Cardiac fibroblast (primary cell): ENCODE measurements around the gene TSPO.

Experiments used
- DNase-seq, 2 donors: peaks; one replicate each; pipeline versions ENCODE4 v3.0.0 to v3.0.0-alpha.2; 2010; ENCODE audit warnings: low read depth in 2 of 2
- H3K4me3 ChIP-seq, 2 donors: replicated peaks in 1 of 2; 1 replicate in 1 of 2; 2 replicates in 1 of 2; pipeline ENCODE4 v1.5.1; 2011; ENCODE audit warnings: low read depth in 2 of 2, low read length in 2 of 2, mild to moderate bottlenecking in 2 of 2, moderate library complexity in 1 of 2
- TF ChIP-seq, protein P1 (sequence below): IDR thresholded peaks from one replicate; pipeline ENCODE4 v1.5.1; 2011; ENCODE audit warnings: low read depth, mild to moderate bottlenecking, low read length, inconsistent platforms

Gene TSPO

DNA sequence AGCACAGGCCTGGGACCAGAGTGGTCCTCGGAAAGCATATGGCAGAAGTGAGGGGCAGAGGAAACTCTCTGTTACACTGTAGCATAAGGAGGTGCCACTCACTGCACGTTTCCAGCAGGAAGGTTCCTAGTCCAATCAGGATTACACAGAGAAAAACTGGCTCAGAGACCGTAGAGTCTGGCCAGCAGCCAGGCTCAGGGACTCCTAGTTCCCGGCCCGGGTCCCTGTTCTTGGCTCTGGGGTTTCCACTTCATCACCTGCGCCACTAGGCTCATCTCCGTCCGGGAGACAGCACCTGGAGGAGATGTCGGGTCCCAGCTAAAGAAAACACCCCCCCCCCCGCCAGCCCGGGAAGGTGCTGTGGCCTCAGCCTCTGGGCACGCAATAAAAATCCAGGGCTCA, 34.5 kb downstream of the TSPO start:
- peak in 1 of 2 donors; percentile 48 for DNase-seq
- TF ChIP-seq, protein P1, sequence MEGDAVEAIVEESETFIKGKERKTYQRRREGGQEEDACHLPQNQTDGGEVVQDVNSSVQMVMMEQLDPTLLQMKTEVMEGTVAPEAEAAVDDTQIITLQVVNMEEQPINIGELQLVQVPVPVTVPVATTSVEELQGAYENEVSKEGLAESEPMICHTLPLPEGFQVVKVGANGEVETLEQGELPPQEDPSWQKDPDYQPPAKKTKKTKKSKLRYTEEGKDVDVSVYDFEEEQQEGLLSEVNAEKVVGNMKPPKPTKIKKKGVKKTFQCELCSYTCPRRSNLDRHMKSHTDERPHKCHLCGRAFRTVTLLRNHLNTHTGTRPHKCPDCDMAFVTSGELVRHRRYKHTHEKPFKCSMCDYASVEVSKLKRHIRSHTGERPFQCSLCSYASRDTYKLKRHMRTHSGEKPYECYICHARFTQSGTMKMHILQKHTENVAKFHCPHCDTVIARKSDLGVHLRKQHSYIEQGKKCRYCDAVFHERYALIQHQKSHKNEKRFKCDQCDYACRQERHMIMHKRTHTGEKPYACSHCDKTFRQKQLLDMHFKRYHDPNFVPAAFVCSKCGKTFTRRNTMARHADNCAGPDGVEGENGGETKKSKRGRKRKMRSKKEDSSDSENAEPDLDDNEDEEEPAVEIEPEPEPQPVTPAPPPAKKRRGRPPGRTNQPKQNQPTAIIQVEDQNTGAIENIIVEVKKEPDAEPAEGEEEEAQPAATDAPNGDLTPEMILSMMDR = no peak
- peak overlapping the region; percentile 70 to 71 for H3K4me3 ChIP-seq

DNA sequence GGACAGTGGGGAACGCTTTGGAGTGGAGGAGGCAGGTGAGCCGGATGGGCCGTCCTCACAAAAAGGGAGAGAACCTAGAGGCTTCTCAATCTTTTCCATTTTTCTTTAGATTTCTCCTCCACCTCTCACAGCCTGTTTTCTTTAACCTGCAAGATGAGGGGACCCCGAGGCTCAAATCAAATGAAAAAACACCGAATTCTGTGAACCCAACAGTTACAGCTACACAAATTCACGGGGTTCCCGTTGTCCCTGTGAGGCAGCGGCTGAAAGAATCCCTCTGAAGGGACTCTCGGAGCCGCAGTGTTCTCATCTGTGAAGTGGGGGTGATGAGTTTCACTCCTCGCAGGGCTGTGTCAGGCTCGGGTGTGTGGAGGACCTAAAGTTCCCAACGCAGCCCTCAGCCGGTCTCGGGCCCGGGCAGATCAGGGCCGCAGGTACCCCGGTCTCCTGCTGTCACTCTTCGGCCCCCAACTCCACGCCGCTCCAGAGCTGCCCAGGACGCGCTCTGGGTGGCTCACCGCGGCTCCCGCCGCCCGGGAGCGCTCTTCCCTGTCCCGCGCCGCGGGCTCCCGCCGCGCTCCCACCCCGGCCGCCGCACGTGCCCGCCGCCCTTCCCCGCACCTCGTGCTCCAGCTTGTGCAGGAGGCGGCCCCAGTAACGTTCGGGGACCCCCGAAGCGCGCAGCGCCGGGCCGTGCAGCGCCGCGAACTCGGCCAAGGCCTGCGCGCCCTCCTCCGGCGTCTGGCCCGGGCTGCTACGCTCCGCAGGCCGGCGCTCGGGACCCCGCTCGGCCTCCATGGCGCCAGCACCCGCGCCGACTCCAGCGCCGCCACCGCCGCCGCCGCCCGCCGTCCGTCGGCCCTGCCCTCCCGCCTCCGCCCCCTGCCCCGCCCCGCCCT, 35.2 kb downstream of the TSPO start, which contains the start of gene TTLL12:
TTLL12 (minus strand) TSS at position 863 of the 899 bp plus-strand sequence; CDS start at position 798, 65 bp downstream.
- TF ChIP-seq, protein P1 = no peak
- H3K4me3 ChIP-seq = peak within 1 kb of the TSS; percentile 70 to 71
- peak; percentile 35 to 71 for DNase-seq

DNA sequence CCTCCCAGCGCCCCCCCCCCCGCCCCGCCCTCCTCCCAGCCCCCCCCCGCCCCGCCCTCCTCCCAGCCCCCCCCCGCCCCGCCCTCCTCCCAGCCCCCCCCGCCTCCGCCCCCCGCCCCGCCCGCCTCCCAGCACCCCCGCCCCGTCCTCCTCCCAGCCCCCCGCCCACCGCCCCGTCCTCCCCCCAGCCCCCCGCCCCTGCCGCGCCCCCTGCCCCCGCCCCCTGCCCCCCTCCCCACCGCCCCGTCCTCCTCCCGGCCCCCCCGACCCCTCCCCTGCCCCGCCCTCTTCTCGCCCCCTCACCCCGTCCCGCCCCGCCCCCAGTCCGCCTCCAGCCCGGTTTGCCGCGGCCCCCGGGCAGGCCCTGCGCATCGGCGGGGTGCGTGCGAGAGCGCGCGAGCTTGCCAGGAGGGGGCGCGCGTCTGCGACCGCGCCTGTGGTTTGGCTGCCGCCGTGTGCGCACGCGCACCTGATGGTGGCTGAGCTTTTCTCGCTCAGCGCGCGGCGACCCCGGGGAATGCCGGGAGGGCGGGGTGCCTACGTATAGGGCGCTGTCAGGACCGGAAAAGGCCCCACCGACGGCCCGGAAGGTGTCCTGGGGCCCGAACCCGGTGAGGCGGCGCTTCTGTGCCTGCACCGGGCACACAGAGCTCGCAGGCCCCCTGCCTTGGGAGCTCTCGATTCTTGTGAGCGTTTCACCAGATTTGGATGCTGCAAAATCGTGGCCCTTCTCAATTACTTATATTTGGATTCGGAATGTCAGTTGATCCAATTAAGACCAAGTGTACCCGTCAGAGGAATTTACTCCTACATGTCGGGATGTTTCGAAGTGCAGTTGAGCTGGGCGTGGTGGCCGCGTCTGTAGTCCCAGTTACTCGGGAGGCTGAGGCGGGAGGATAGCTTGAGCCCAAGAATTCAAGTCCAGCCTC, 36.1 kb downstream of the TSPO start:
- peak; percentile 93 to 96 for DNase-seq
- peak overlapping the region; percentile 49 to 54 for H3K4me3 ChIP-seq
- TF ChIP-seq, protein P1 = no peak

DNA sequence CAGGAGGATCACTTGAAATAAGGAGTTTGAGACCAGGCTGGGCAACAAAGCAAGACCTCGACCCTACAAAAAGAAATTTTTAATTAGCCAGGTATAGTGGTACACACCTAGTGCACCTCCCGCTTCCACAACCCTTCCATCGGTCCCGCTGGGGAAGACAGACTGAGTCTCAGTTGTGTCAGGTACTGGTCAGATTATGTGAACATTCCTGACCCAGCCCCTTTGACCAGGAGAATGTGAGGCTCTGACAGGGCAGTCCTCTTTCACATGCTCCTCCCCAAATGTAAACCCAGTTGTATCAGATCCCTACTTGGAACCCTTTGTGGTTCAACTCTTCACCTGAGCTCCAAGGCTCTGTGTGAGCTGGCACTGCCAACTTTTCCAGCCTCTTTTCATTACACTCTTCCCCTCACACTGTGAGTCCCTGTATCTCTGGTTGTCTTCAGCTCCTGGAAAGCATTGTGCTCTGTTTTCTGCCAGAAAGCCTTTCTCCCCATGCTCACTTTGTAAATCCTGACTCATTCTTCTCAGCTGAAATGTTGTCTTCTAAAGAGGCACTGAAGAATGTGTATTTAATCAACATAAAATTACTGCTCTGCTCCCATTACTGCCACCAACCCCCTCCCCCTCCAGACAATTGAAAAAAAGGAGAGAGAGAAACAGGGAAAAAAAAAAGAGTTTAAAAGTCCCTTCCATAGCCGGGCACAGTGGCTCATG, 37.6 kb downstream of the TSPO start:
- no peak for DNase-seq
- TF ChIP-seq, protein P1 = no peak
- no peak overlapping the region for H3K4me3 ChIP-seq

DNA sequence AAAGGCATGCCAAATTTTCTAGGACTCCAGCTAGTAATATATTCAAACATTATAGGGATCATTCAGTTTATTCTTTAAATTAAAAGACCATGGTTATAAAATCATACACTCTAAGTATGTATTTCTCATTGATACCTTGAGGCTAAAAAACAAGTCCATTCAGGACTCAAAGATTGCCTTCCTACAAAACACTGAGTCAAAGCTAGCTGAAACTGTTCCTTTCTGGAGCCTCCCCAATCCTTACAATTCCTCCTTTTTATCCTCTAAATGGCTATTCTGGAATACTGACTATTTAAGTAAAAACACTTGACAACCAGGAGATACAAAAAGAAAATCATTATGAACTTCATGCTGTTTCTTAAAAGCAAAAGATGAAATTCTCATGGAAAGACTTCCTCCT, 40.5 kb downstream of the TSPO start:
- no peak for DNase-seq
- H3K4me3 ChIP-seq = no peak overlapping the region
- TF ChIP-seq, protein P1 = no peak
